ENCODE measurements around the gene LZTFL1.

DNA sequence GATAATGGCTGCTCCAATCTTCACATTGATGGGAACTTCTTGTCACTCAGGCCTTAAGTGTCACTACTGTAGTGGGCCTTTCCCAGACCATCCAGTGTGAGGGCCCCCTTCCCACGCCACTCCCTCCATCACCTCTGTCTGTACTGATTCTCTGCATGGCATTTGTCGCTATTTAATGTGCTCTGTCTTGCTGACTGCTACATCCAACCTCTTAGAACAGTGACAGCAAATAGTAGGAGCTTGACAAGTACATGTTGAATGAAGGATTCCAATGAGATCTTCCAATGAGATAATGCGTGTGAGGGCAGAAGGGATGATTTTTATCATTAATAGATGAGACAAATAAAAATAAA is 38.8 kb upstream of the LZTFL1 start:
- TF ChIP-seq EZH2phosphoT487 (IDR thresholded peaks at IDR 0.05; ENCODE audit: borderline replicate concordance), result no peak
- no peak for TF ChIP-seq POLR2AphosphoS5 (IDR thresholded peaks at IDR 0.05; ENCODE audit: low read depth, low read length)
- TF ChIP-seq CTCF (IDR thresholded peaks at IDR 0.05 in 2 of 3, conservative IDR thresholded peaks at IDR 0.05 in 1 of 3; ENCODE audit: borderline replicate concordance in 1 of 3, insufficient read depth in 1 of 3, low read depth in 2 of 3, low read length in 2 of 3), result no peak
- TF ChIP-seq POLR2A (IDR thresholded peaks at IDR 0.05; ENCODE audit: borderline replicate concordance, extremely low read depth, insufficient read depth, insufficient read length), result no peak
- no peak for TF ChIP-seq YY1 (IDR thresholded peaks at IDR 0.05; ENCODE audit: extremely low read depth, insufficient replicate concordance, low read depth, low read length)
- TF ChIP-seq EZH2 (IDR thresholded peaks at IDR 0.05), result no peak
- TF ChIP-seq TCF7L2 (IDR thresholded peaks at IDR 0.05; ENCODE audit: borderline replicate concordance, extremely low read depth, insufficient read depth, insufficient read length), result no peak
- no peak for TF ChIP-seq SP1 (IDR thresholded peaks at IDR 0.05; ENCODE audit: low read depth)
- no peak for TF ChIP-seq CBX3 (IDR thresholded peaks at IDR 0.05; ENCODE audit: low read depth)
- no peak for TF ChIP-seq ELF1 (IDR thresholded peaks at IDR 0.05; ENCODE audit: borderline replicate concordance, low read depth)
- TF ChIP-seq ATF3 (IDR thresholded peaks at IDR 0.05), result no peak
- no peak for TF ChIP-seq EGR1 (IDR thresholded peaks at IDR 0.05; ENCODE audit: low read depth)
- no peak for TF ChIP-seq ZNF274 (IDR thresholded peaks at IDR 0.05; ENCODE audit: low read depth, low read length)
